RCC 7860 (cell line): ENCODE results near the gene SORCS2.

Experiments
- DNase-seq: peaks from one replicate; pipeline ENCODE4 v3.0.0-alpha.2; 2015; ENCODE audit warnings: low spot score
- FAIRE-seq: peaks from 2 replicates; lab custom pipeline; 2012; peaks lifted over from hg19 to GRCh38; lab: Jason Lieb, UNC

SORCS2 gene

DNA sequence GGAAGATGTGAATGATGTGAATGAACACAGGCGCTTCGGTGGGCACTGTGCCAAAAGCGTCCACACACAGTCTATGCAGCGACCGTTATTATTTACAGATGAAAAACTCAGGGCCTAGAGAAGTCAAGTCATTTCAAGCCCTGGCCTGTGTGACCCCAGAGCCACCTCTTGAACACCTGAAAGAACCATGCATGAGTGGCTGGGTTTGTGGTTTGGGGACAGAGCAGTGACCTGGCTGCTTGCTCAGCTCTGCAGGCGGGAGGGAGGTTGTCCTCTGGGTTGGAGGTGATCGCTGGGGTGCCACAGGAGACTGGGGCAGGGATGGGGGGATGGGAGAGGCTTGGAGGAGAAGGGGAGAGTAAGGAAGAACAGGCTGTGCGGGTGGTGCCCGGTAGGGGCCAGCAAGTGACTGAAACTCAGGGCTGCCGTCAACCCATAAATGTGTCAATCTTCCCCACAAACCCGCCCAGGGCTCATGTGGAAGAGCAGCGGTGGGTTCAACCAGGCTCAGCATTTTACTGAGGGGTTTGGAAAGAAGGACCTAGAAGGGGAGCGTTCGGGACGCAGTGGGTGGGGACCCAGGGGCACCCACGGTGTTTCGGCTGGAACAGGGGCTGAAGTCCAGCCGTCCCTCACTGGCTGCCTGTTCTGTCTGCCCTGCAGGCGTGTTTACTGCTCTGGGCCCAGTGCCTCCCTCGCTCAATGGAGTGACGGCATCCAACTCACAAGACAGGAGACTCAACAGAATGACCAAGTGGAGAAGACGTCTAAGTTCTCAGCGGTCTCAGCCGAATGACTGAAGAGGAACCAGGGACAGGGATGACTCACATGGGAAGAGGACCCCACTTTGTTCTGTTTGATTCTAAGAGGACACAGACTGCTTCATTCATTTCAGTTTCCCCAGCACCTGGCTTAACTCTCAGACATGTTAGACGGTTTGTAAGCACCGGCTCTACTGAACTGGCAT lies 579.5 kb downstream of the SORCS2 start:
- DNase-seq (no peak), FAIRE-seq (no peak)

DNA sequence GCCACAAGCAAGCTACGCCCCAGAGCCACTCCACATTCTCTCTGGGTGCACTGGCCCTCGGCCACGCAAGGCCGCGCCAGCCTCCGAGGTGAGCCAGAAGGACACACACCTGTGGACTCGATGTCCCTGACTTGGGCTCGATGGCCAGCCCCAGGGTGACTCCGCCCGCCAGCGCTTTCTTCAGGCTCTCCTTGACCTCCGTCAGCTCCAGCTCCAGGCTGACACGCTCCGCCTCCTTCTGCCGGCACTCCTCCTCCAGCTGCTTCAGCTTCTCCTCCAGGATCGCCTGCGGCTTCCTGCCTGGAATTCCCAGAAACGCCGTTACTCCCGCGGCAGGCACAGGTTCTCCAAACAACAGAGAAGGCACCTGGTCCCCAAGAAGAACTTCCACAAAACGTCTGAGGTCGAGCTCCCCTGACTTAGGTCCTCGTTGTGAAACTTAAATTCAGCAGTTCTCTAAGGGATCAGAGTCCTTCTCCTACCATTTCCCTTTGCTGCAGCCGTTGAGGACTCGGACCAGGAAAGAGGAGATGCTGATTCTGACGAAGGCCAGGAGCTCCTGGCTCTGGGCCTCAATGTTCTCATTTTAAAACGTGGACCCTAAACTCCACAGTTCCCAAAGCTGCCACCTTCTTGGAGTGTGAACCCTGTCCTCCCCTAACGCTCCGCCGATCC lies 580.5 kb downstream of the SORCS2 start:
- DNase-seq = no peak
- no peak for FAIRE-seq

GRCh38 chr4:7773401-7774180 lies 581.3 kb downstream of the SORCS2 start:
- no peak for DNase-seq
- no peak for FAIRE-seq

GRCh38 chr4:7774301-7775294 lies 582.3 kb downstream of the SORCS2 start:
- no peak for DNase-seq
- no peak for FAIRE-seq

DNA sequence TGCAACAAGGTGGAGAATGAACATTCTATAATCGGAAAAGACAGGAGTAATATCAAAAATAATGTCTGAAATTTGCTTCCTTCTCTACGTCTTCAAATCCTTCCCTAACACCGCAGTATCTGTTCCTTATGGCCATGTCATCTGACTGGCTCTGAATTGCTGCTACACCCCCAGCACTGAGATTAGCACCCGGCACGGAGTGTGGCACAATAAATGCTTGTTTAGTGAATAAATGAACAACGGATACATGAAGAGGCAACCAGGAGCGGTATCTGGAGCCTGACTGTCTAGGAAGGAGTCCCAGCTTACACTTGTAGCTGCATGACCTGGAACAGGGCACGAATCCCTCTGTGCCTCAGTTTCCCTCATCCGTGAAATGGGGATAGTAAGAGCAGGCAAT lies 583.1 kb downstream of the SORCS2 start:
- FAIRE-seq (no peak), DNase-seq (no peak)

GRCh38 chr4:7777017-7777710 lies 584.8 kb downstream of the SORCS2 start:
- DNase-seq (no peak), FAIRE-seq (no peak)

- FAIRE-seq (no peak), DNase-seq (no peak)
Measured at GRCh38 chr4:7777871-7778509, 585.7 kb downstream of the SORCS2 start.

DNA sequence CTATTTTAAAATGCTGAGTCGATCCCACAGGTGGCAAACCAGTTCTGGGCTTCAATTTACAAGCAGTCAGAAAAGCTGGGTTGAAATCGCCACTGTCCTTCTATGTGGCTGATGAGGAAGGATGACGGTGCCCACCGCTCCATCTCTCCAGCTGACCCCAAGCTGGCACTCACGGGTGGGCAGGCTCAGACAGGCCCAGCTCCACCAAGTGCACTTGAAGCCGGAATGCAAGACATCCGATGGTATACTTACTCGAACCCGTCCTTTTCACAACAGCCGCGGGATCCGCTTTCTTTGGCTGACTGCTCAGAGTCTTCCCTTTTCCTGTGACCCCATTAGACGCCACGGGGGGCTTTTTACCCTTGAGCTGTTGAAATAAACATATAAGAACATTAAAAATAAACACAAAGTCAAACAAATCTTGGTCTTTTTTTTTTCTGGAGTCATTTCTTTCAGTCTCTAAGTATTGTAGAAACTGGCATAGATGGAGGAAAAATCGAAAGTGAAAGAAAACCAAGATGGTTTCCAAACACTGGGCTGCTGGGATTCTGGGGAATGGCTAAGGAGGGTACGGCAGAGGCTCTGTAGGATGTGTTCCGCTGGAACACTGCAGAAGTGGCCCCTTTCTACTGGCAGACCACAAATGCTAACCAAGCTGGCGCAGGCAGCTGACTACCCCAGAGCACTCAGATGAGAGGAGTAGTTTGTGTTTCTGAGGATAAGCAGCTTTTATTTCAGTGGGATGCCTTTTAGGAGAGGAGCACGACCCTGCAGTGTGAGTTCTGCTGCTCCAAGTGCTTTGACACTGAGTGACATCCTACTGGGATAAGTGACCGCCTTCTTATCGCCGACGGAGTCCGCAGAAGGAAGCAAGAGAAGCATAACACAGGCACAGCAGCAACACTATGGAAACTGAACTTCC lies 586.4 kb downstream of the SORCS2 start:
- DNase-seq = no peak
- FAIRE-seq = no peak

GRCh38 chr4:7779432-7779768 lies 587.1 kb downstream of the SORCS2 start:
- no peak for DNase-seq

GRCh38 chr4:7780751-7781348 lies 588.5 kb downstream of the SORCS2 start:
- FAIRE-seq (no peak), DNase-seq (no peak)

More at GRCh38 chr4:7779432-7779768, 587.1 kb downstream of the SORCS2 start:
- FAIRE-seq = no peak

- DNase-seq = no peak
Measured at GRCh38 chr4:7781366-7781765, 589.0 kb downstream of the SORCS2 start.

GRCh38 chr4:7781993-7782392 lies 589.7 kb downstream of the SORCS2 start:
- no peak for FAIRE-seq
- no peak for DNase-seq

More at GRCh38 chr4:7781366-7781765, 589.0 kb downstream of the SORCS2 start:
- no peak for FAIRE-seq

DNA sequence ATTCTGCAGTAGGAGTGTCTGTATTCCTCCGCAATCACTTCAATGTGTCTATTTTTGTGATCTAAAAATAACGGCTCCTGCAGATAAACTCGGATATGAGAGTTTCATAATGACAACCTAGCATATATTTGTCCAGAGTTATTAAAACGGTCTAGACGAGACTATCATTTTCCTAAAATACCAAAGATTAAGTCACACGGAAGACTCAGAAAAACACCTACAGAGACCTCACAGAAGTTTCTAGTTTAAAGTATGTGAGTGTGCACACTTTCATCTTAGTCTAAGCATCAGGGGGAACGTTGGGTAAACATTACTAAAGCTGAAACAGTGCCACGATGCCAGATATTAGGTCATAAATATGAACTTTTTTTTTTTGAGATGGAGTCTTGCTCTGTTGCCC lies 590.4 kb downstream of the SORCS2 start:
- FAIRE-seq (no peak), DNase-seq (no peak)

GRCh38 chr4:7783541-7783940 lies 591.2 kb downstream of the SORCS2 start:
- DNase-seq = no peak
- no peak for FAIRE-seq

GRCh38 chr4:7784131-7784870 lies 592.0 kb downstream of the SORCS2 start:
- DNase-seq = no peak
- FAIRE-seq = no peak

DNA sequence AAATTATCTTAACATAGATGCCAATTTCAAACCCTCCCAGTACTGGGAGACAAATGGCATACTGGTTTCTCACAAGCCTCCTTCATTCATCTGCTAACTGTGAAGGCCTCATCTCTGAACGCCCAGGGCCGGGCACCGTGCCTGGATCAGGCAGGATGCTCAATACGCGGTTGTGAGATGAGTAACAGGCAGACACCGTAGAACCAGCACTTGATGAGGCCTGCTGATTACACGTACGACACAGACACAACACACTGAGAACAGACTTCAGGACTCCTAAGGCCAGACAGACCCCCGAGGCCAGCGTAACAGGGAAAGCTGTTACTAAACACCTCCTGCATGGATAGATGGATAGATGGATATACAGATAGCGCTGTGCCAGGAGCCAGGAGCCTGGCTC lies 592.7 kb downstream of the SORCS2 start:
- DNase-seq (no peak), FAIRE-seq (no peak)

GRCh38 chr4:7786040-7786439 lies 593.7 kb downstream of the SORCS2 start:
- FAIRE-seq (no peak), DNase-seq (no peak)
